HEK293 (cell line): ENCODE measurements around the gene MARVELD1.

Experiments used
- CTCF ChIA-PET: fragments of 350-600 bp; formaldehyde crosslinking; extraction: SDS; loops from one replicate; lab custom pipeline; 2021; ENCODE audit warnings: antibody characterized with exemption; lab: Yijun Ruan, JAX
- POLR2A ChIA-PET: fragments of 300-600 bp; formaldehyde crosslinking; extraction: SDS; loops from one replicate; lab custom pipeline; 2020; ENCODE audit warnings: antibody characterized with exemption, inconsistent platforms; lab: Yijun Ruan, JAX
- H3K27ac ChIP-seq: fragments of 200-500 bp; sonication (Bioruptor generic); 2 replicates; pipeline ENCODE4 v1.5.1; 2014; ENCODE audit warnings: low read depth, low read length, control low read depth, inconsistent platforms; ENCODE audit errors: extremely low read depth
- H3K36me3 ChIP-seq, 2 experiments: fragments of 200-500 bp in 1 of 2; sonication (Bioruptor generic) in 1 of 2; 1 replicate in 1 of 2; 2 replicates in 1 of 2; pipeline ENCODE4 v1.5.1; 2014 to 2017; ENCODE audit warnings: inconsistent platforms in 2 of 2, low read length in 2 of 2; ENCODE audit not compliant: control insufficient read depth in 2 of 2, insufficient read depth in 1 of 2
- H3K4me1 ChIP-seq: fragments of 200-500 bp; sonication (Bioruptor generic); 2 replicates; pipeline ENCODE4 v1.5.1; 2014; ENCODE audit warnings: mild to moderate bottlenecking, low read length, inconsistent platforms; ENCODE audit not compliant: control insufficient read depth, insufficient read depth
- H3K4me3 ChIP-seq: 2 replicates; pipeline ENCODE4 v1.5.1; 2011; ENCODE audit warnings: low read depth, mild to moderate bottlenecking, control low read depth, low read length, moderate library complexity
- H3K9me3 ChIP-seq: fragments of 200-500 bp; sonication (Bioruptor generic); 2 replicates; pipeline ENCODE4 v1.5.1; 2014; ENCODE audit warnings: low read depth, low read length, inconsistent platforms; ENCODE audit not compliant: control insufficient read depth, insufficient read depth
- GLIS2 ChIP-seq: fragments of 450-650 bp; formaldehyde crosslinking; IDR thresholded peaks from 2 replicates; pipeline ENCODE4 v1.5.1; 2016; ENCODE audit warnings: missing biosample characterization, missing genetic modification characterization
- PRDM2 ChIP-seq: fragments of 450-650 bp; formaldehyde crosslinking; IDR thresholded peaks from 2 replicates; pipeline ENCODE4 v1.5.1; 2016; ENCODE audit warnings: missing biosample characterization, missing genetic modification characterization, borderline replicate concordance
- TSHZ1 ChIP-seq: fragments of 450-650 bp; formaldehyde crosslinking; IDR thresholded peaks from 2 replicates; pipeline ENCODE4 v1.5.1; 2016; ENCODE audit warnings: missing biosample characterization, missing genetic modification characterization, borderline replicate concordance
- ZBTB48 ChIP-seq: fragments of 450-650 bp; formaldehyde crosslinking; IDR thresholded peaks from 2 replicates; pipeline ENCODE4 v1.5.1; 2016; ENCODE audit warnings: missing biosample characterization, missing genetic modification characterization
- ZBTB7A ChIP-seq: fragments of 450-650 bp; formaldehyde crosslinking; IDR thresholded peaks from 2 replicates; pipeline ENCODE4 v1.5.1; 2016; ENCODE audit warnings: low read depth, missing biosample characterization, missing genetic modification characterization
- ZBTB8A ChIP-seq: fragments of 450-650 bp; formaldehyde crosslinking; IDR thresholded peaks from 2 replicates; pipeline ENCODE4 v1.5.1; 2016; ENCODE audit warnings: missing biosample characterization, missing genetic modification characterization
- ZNF10 ChIP-seq: fragments of 450-650 bp; formaldehyde crosslinking; IDR thresholded peaks from 2 replicates; pipeline ENCODE4 v1.5.1; 2017; ENCODE audit warnings: missing biosample characterization, missing genetic modification characterization
- ZNF132 ChIP-seq: fragments of 450-650 bp; formaldehyde crosslinking; IDR thresholded peaks from 2 replicates; pipeline ENCODE4 v1.5.1; 2017; ENCODE audit warnings: missing biosample characterization, missing genetic modification characterization, borderline replicate concordance
- ZNF155 ChIP-seq: fragments of 450-650 bp; formaldehyde crosslinking; IDR thresholded peaks from 2 replicates; pipeline ENCODE4 v1.5.1; 2016; ENCODE audit warnings: missing biosample characterization, missing genetic modification characterization
- ZNF157 ChIP-seq: fragments of 450-650 bp; formaldehyde crosslinking; IDR thresholded peaks from 2 replicates; pipeline ENCODE4 v1.5.1; 2016; ENCODE audit warnings: missing biosample characterization, missing genetic modification characterization
- ZNF16 ChIP-seq: fragments of 450-650 bp; formaldehyde crosslinking; IDR thresholded peaks from 2 replicates; pipeline ENCODE4 v1.5.1; 2016; ENCODE audit warnings: low read depth, missing biosample characterization, missing genetic modification characterization
- ZNF2 ChIP-seq: fragments of 450-650 bp; formaldehyde crosslinking; IDR thresholded peaks from 2 replicates; pipeline ENCODE4 v1.5.1; 2016; ENCODE audit warnings: missing biosample characterization, missing genetic modification characterization
- ZNF221 ChIP-seq: fragments of 450-650 bp; formaldehyde crosslinking; IDR thresholded peaks from 2 replicates; pipeline ENCODE4 v1.5.1; 2017; ENCODE audit warnings: missing biosample characterization, missing genetic modification characterization, borderline replicate concordance
- ZNF311 ChIP-seq: fragments of 450-650 bp; formaldehyde crosslinking; IDR thresholded peaks from 2 replicates; pipeline ENCODE4 v1.5.1; 2017; ENCODE audit warnings: missing biosample characterization, missing genetic modification characterization, borderline replicate concordance
- ZNF324 ChIP-seq: fragments of 450-650 bp; formaldehyde crosslinking; IDR thresholded peaks from 2 replicates; pipeline ENCODE4 v1.5.1; 2016; ENCODE audit warnings: missing biosample characterization, missing genetic modification characterization
- ZNF362 ChIP-seq: fragments of 450-650 bp; formaldehyde crosslinking; IDR thresholded peaks from 2 replicates; pipeline ENCODE4 v1.5.1; 2016; ENCODE audit warnings: missing biosample characterization, missing genetic modification characterization
- ZNF37A ChIP-seq: fragments of 450-650 bp; IDR thresholded peaks from 2 replicates; pipeline ENCODE4 v1.5.1; 2018; ENCODE audit warnings: missing biosample characterization, missing genetic modification characterization
- ZNF394 ChIP-seq: fragments of 450-650 bp; formaldehyde crosslinking; IDR thresholded peaks from 2 replicates; pipeline ENCODE4 v1.5.1; 2016; ENCODE audit warnings: missing biosample characterization, missing genetic modification characterization, mild to moderate bottlenecking, moderate library complexity, borderline replicate concordance
- ZNF423 ChIP-seq: fragments of 450-650 bp; formaldehyde crosslinking; IDR thresholded peaks from 2 replicates; pipeline ENCODE4 v1.5.1; 2016; ENCODE audit warnings: missing biosample characterization, missing genetic modification characterization
- ZNF514 ChIP-seq: fragments of 450-650 bp; formaldehyde crosslinking; IDR thresholded peaks from 2 replicates; pipeline ENCODE4 v1.5.1; 2016; ENCODE audit warnings: missing biosample characterization, missing genetic modification characterization
- ZNF558 ChIP-seq: fragments of 450-650 bp; formaldehyde crosslinking; IDR thresholded peaks from 2 replicates; pipeline ENCODE4 v1.5.1; 2016; ENCODE audit warnings: missing biosample characterization, missing genetic modification characterization
- ZNF571 ChIP-seq: fragments of 450-650 bp; formaldehyde crosslinking; IDR thresholded peaks from 2 replicates; pipeline ENCODE4 v1.5.0; 2017; ENCODE audit warnings: missing biosample characterization, missing genetic modification characterization
- ZNF610 ChIP-seq: fragments of 450-650 bp; formaldehyde crosslinking; IDR thresholded peaks from 2 replicates; pipeline ENCODE4 v1.5.1; 2016; ENCODE audit warnings: missing biosample characterization, missing genetic modification characterization, borderline replicate concordance
- ZNF707 ChIP-seq: fragments of 450-650 bp; formaldehyde crosslinking; IDR thresholded peaks from 2 replicates; pipeline ENCODE4 v1.5.1; 2016; ENCODE audit warnings: missing biosample characterization, missing genetic modification characterization
- ZSCAN18 ChIP-seq: fragments of 450-650 bp; formaldehyde crosslinking; IDR thresholded peaks from 2 replicates; pipeline ENCODE4 v1.5.1; 2016; ENCODE audit warnings: missing biosample characterization, missing genetic modification characterization

The MARVELD1 gene

GRCh38 chr10:97714401-97715258 is 1.1 kb downstream of the MARVELD1 start:
- H3K27ac ChIP-seq: peak overlapping the region; percentile 95
- TF ChIP-seq ZNF514 (tag by site-specific recombination) (no peak), TSHZ1 (tag by site-specific recombination) (no peak), ZNF155 (tag by site-specific recombination) (no peak), ZNF132 (no peak), ZNF2 (tag by site-specific recombination) (no peak), ZNF221 (tag by site-specific recombination) (no peak), GLIS2 (tag by site-specific recombination) (peak; percentile 60), ZNF394 (tag by site-specific recombination) (peak; percentile 51; the same call in 1 of the 2 replicates), ZNF37A (tag by site-specific recombination) (no peak), ZNF16 (no peak), ZBTB7A (tag by site-specific recombination) (0 out of 2 replicates have a peak, but pooled peaks have one; percentile 42), ZNF707 (tag by site-specific recombination) (no peak), ZNF558 (no peak), ZNF571 (tag by site-specific recombination) (no peak), ZBTB8A (tag by site-specific recombination) (peak; percentile 98), ZNF324 (tag by site-specific recombination) (no peak), ZNF610 (tag by site-specific recombination) (no peak), ZNF157 (tag by site-specific recombination) (no peak), ZNF362 (tag by site-specific recombination) (no peak), ZNF311 (tag by site-specific recombination) (no peak), ZNF423 (tag by site-specific recombination) (peak; percentile 45), ZBTB48 (tag by site-specific recombination) (no peak; the same call in 1 of the 2 replicates), ZNF10 (tag by site-specific recombination) (0 out of 2 replicates have a peak, but pooled peaks have one; percentile 4), ZSCAN18 (tag by site-specific recombination) (no peak), PRDM2 (tag by site-specific recombination) (no peak)

More at GRCh38 chr10:97714401-97715258, 1.1 kb downstream of the MARVELD1 start:
- Histone ChIP-seq H3K9me3 (no peaks in the 10 kb centered on the region), H3K4me1 (peaks cover 18% of the 10 kb centered on the region), H3K36me3 (peaks cover 7 to 21% of the 10 kb centered on the region in 2 experiments; a peak in 2 of 3 replicates), H3K4me3 (peak overlapping the region; percentile 54)
- ChIA-PET POLR2A (interaction anchor here (0.6 to 4.9 kb wide), 11 partner anchors 9 to 727 kb away, joined by 3 to 36 read pairs (median 4); partner anchors contain the start of genes AVPI1 and ZFYVE27), CTCF (interaction anchor here (0.6 to 20.4 kb wide), 6 partner anchors 9 to 189 kb away, joined by 3 to 487 read pairs (median 4); partner anchors contain the start of genes AVPI1 and ZFYVE27)
